Endothelial cell of umbilical vein (primary cell): Measurements from ENCODE around the gene TMEM30B. TPM values are rescaled to one million over a fixed set of nuclear protein-coding genes. Genes with fewer than 3 reads are reported as not detected.

ENCODE experiments used
- BruUV-seq: library from RNA; stranded (reverse); fragments of 400-500 nt; replicated peaks from 2 replicates; lab custom pipeline; 2021; lab: Mats Ljungman, UMichigan
- CTCF ChIA-PET: fragments of 300-600, 350-600 bp; sonication (Branson Sonifier 250); formaldehyde crosslinking; loops from one replicate; lab custom pipeline; 2021; ENCODE audit warnings: antibody characterized with exemption, inconsistent platforms; lab: Charles Lee
- POLR2A ChIA-PET: fragments of 300-600, 350-600 bp; sonication (Branson Sonifier 250); formaldehyde crosslinking; loops from one replicate; lab custom pipeline; 2021; ENCODE audit warnings: antibody characterized with exemption, inconsistent platforms; lab: Charles Lee
- DNase-seq: peaks from one replicate; pipeline ENCODE4 v3.0.0-alpha.2; 2011; ENCODE audit warnings: low read depth, low spot score
- FAIRE-seq: peaks from 2 replicates; lab custom pipeline; 2011; peaks lifted over from hg19 to GRCh38; lab: Jason Lieb, UNC
- H2AFZ ChIP-seq: 2 replicates; pipeline ENCODE4 v1.6.0; 2012; ENCODE audit warnings: low read depth, low read length, control low read depth, inconsistent platforms
- H3K27ac ChIP-seq: 2 replicates; pipeline ENCODE4 v1.5.1; 2011; ENCODE audit warnings: low read depth, mild to moderate bottlenecking, control low read depth, low read length, moderate library complexity; ENCODE audit not compliant: insufficient read depth
- H3K27me3 ChIP-seq, 2 experiments: 2 replicates each; pipeline versions ENCODE4 v1.6.0 to v1.6.1; 2011; ENCODE audit warnings: low read length in 2 of 2, mixed read lengths in 1 of 2; ENCODE audit not compliant: control insufficient read depth in 2 of 2, insufficient read depth in 2 of 2
- H3K36me3 ChIP-seq, 2 experiments: 2 replicates in 1 of 2; 3 replicates in 1 of 2; pipeline ENCODE4 v1.5.1; 2011; ENCODE audit warnings: low read length in 2 of 2, mild to moderate bottlenecking in 1 of 2, moderate library complexity in 1 of 2; ENCODE audit not compliant: control insufficient read depth in 2 of 2, insufficient read depth in 2 of 2; ENCODE audit errors: extremely low read depth in 1 of 2
- H3K4me1 ChIP-seq: 3 replicates; pipeline ENCODE4 v1.5.1; 2011; ENCODE audit warnings: mild to moderate bottlenecking, low read length; ENCODE audit not compliant: control insufficient read depth, insufficient read depth; ENCODE audit errors: extremely low read depth
- H3K4me2 ChIP-seq: 2 replicates; pipeline ENCODE4 v1.6.1; 2011; ENCODE audit warnings: low read length, control low read depth, mixed read lengths; ENCODE audit not compliant: insufficient read depth
- H3K4me3 ChIP-seq, 3 experiments: fragments of 200-600 bp in 1 of 3; sonication (generic), shearing (Covaris generic) in 1 of 3; replicated peaks in 1 of 3; 2 replicates each; pipeline ENCODE4 v1.5.1; 2011 to 2016; ENCODE audit warnings: control low read depth in 3 of 3, low read length in 3 of 3, mild to moderate bottlenecking in 2 of 3, inconsistent platforms in 1 of 3, low read depth in 1 of 3, moderate library complexity in 1 of 3; ENCODE audit not compliant: insufficient read depth in 1 of 3
- H3K79me2 ChIP-seq: 2 replicates; pipeline ENCODE4 v1.6.0; 2012; ENCODE audit warnings: low read length, inconsistent platforms; ENCODE audit not compliant: control insufficient read depth, insufficient read depth
- H3K9ac ChIP-seq: replicated peaks from 2 replicates; pipeline ENCODE3; 2011; ENCODE audit warnings: low read length, control low read depth; ENCODE audit not compliant: insufficient read depth; ENCODE audit errors: extremely low read depth
- H3K9me1 ChIP-seq: replicated peaks from 3 replicates; pipeline ENCODE4 v1.6.0; 2011; ENCODE audit warnings: mild to moderate bottlenecking, low read length; ENCODE audit not compliant: control insufficient read depth, insufficient read depth; ENCODE audit errors: extremely low read depth
- H3K9me3 ChIP-seq: replicated peaks from 2 replicates; pipeline ENCODE4 v1.5.1; 2012; ENCODE audit warnings: low read length, inconsistent platforms; ENCODE audit not compliant: control insufficient read depth, insufficient read depth
- H4K20me1 ChIP-seq: replicated peaks from 2 replicates; pipeline ENCODE3; 2011; ENCODE audit warnings: mild to moderate bottlenecking, low read length; ENCODE audit not compliant: control insufficient read depth, insufficient read depth; ENCODE audit errors: extremely low read depth
- EZH2 ChIP-seq: IDR thresholded peaks from 2 replicates; pipeline ENCODE4 v1.6.1; 2012; ENCODE audit warnings: borderline replicate concordance, low read depth, mild to moderate bottlenecking, moderate library complexity, low read length, inconsistent platforms; ENCODE audit not compliant: severe bottlenecking
- FOS ChIP-seq: IDR thresholded peaks from 2 replicates; pipeline ENCODE4 v1.6.1; 2011; ENCODE audit warnings: mild to moderate bottlenecking, low read length, moderate library complexity, borderline replicate concordance; ENCODE audit not compliant: insufficient read depth
- GATA2 ChIP-seq: IDR thresholded peaks from 2 replicates; pipeline ENCODE4 v1.7.0; 2011; ENCODE audit warnings: low read depth, mild to moderate bottlenecking, moderate library complexity, mixed read lengths, low read length; ENCODE audit not compliant: insufficient read length, insufficient read depth
- JUN ChIP-seq: IDR thresholded peaks from 2 replicates; pipeline ENCODE4 v1.6.1; 2011; ENCODE audit warnings: borderline replicate concordance, low read depth; ENCODE audit not compliant: insufficient read length, insufficient read depth
- MYC ChIP-seq: IDR thresholded peaks from one replicate; pipeline ENCODE4 v1.6.1; 2011; ENCODE audit warnings: mild to moderate bottlenecking, low read depth, low read length
- POLR2A ChIP-seq: IDR thresholded peaks from 2 replicates; pipeline ENCODE4 v1.6.1; 2012; ENCODE audit warnings: low read depth, mild to moderate bottlenecking, control low read depth, low read length
- POLR2AphosphoS5 ChIP-seq: IDR thresholded peaks from 2 replicates; pipeline ENCODE4 v1.6.1; 2012; ENCODE audit warnings: low read depth, mild to moderate bottlenecking, control low read depth, low read length, moderate library complexity; ENCODE audit not compliant: insufficient read depth
- dilution Hi-C: fragments of 300-500 bp; cut with MboI; formaldehyde crosslinking; loops from one replicate; pipeline ENCODE4 v1.15.0; 2019; ENCODE audit warnings: low sequenced_read_pairs; ENCODE audit not compliant: extremely low pct_ligation_motif_present
- intact Hi-C: fragments of 100-400 bp; cut with micrococcal nuclease; formaldehyde crosslinking; loops from one replicate; pipeline ENCODE4 v1.10.0; 2022
- polyA plus RNA-seq, 4 experiments: library from polyadenylated mRNA; depleted of rRNA in 3 of 4; stranded (reverse) in 3 of 4; unstranded in 1 of 4; fragments of >200 nt; gene quantifications; 2 replicates each; pipeline versions ENCODE4 v1.2.1 to v1.2.3, GENCODE V29; 2011 to 2012; ENCODE audit warnings: missing spikeins in 1 of 4
- total RNA-seq: library from RNA; stranded (reverse); gene quantifications from 2 replicates; pipeline ENCODE4 v1.2.3, GENCODE V29; 2021
- TF ChIP-seq, protein P1 (sequence below): IDR thresholded peaks from 2 replicates; pipeline ENCODE4 v1.6.1; 2011; ENCODE audit not compliant: insufficient read depth, insufficient read length
- TF ChIP-seq, protein P2 (sequence below), 2 donors: IDR thresholded peaks; 1 replicate in 1 of 2; 2 replicates in 1 of 2; pipeline ENCODE4 v1.5.1; 2011; ENCODE audit warnings: low read length in 2 of 2, mild to moderate bottlenecking in 2 of 2, moderate library complexity in 2 of 2, control low read depth in 1 of 2, inconsistent platforms in 1 of 2, low read depth in 1 of 2; ENCODE audit not compliant: insufficient read depth in 1 of 2; ENCODE audit errors: extremely low read depth in 1 of 2

TMEM30B gene
- total and polyA plus RNA-seq, 2 donors (not counting 3 experiments of a cell fraction or from before 2014, with no cell fraction given), result 0.32 to 0.35 TPM

DNA sequence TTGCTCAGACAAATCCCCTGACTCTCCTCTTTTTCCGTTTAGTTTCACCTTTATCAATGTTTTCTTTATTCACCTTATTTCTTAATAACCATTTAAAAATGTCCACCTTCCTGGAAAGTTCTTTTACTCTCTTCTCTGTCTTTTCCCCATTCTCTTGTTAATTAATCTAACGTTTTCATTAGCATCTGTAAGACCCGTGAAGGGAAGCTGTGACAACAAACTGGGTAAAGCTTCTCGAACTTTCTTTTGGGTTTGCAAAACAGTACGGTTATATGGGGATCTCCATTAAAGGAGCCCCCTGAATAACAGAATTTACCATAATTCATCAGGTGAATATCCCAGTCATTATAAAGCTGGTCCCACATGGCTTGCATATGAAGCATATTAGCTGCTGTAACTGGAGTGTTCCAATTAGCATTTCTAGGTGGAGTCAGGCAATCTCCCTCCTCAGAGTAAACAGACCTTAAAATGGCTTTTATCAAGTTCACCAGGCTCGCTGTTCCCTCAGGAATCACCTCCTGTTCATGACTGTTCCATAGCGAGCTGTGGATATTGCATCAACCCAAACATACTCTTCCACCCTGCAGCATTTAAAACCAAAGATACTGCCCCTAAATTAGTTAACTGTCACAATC lies 42.4 kb downstream of the TMEM30B start:
- DNase-seq (no peak), FAIRE-seq (no peak)
- no peak for TF ChIP-seq EZH2
- TF ChIP-seq MYC, result no peak
- no peak for TF ChIP-seq GATA2
- TF ChIP-seq JUN, result no peak
- TF ChIP-seq, protein P1, sequence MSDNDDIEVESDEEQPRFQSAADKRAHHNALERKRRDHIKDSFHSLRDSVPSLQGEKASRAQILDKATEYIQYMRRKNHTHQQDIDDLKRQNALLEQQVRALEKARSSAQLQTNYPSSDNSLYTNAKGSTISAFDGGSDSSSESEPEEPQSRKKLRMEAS, result no peak
- TF ChIP-seq POLR2A, result no peak
- H3K4me2 ChIP-seq, result no peak overlapping the region
- POLR2A ChIA-PET, result no interaction called here
- no peak overlapping the region for H2AFZ ChIP-seq
- no peaks in the 10 kb centered on the region for H4K20me1 ChIP-seq
- no peak overlapping the region for H3K27ac ChIP-seq
- no peak overlapping the region for H3K4me3 ChIP-seq
- H3K79me2 ChIP-seq, result no peaks in the 10 kb centered on the region
- no peak overlapping the region for H3K9ac ChIP-seq
- no TSS peak for BruUV-seq
- CTCF ChIA-PET, result interaction anchor here (1.0 to 1.4 kb wide), 2 partner anchors 13 to 14 kb away, joined by 3 to 4 read pairs; no protein-coding TSS in a partner anchor
- intact Hi-C loops (no loop called here), dilution Hi-C loops (no loop called here)
- no peaks in the 10 kb centered on the region for H3K4me1 ChIP-seq
- H3K9me3 ChIP-seq, result no peaks in the 10 kb centered on the region
- H3K27me3 ChIP-seq, result no peaks in the 10 kb centered on the region
- H3K9me1 ChIP-seq, result no peaks in the 10 kb centered on the region
- H3K36me3 ChIP-seq, result no peaks in the 10 kb centered on the region

DNA sequence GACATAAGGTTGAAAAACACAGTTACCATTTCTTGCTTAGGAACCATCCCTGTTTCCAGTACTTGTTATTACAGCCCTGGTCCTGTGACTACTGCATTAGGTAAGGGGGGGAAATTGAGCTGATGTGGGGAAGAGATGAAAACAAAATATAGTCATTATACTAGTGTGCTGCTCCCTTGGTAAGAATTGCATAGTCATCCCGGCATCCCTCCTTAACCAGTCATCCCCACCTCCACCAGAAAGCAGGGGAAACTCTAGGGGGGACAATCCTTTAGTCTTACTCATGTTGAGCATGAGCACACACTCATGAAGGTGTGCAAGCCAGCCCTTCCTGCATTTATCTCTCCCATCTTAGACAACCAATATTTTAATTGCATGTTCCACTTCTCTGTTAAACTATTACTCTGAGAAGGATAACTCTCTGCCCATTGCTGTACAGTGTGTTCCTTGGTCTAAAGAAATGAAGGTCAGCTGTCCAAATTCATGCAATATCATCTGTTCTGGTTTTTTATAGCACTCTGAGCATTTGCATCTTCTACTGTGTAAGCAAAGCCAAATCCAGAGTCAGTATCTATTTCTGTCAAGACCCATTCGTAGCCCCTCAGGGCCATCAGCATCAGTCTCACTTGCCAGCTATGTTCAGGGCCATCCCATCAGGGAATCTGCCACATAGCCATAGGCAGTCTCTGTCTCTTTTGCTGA lies 46.8 kb downstream of the TMEM30B start:
- Histone ChIP-seq H3K9ac (no peak overlapping the region), H3K9me1 (no peaks in the 10 kb centered on the region), H3K27me3 (peaks cover 0 to 1% of the 10 kb centered on the region in 2 experiments), H3K4me2 (no peak overlapping the region), H3K36me3 (no peaks in the 10 kb centered on the region), H4K20me1 (no peaks in the 10 kb centered on the region), H3K27ac (no peak overlapping the region), H3K9me3 (no peaks in the 10 kb centered on the region), H2AFZ (no peak overlapping the region), H3K79me2 (no peaks in the 10 kb centered on the region), H3K4me1 (no peaks in the 10 kb centered on the region), H3K4me3 (no peak overlapping the region)
- ChIA-PET CTCF (no interaction called here), POLR2A (no interaction called here)
- intact Hi-C loops, result no loop called here
- DNase-seq (no peak), FAIRE-seq (no peak)
- dilution Hi-C loops, result no loop called here
- BruUV-seq, result no TSS peak
- TF ChIP-seq, protein P1, result no peak
- TF ChIP-seq GATA2, result no peak
- TF ChIP-seq MYC, result no peak
- no peak for TF ChIP-seq FOS
- TF ChIP-seq POLR2A, result no peak
- TF ChIP-seq JUN, result no peak
- TF ChIP-seq POLR2AphosphoS5, result no peak
- TF ChIP-seq EZH2, result no peak
- TF ChIP-seq, protein P2, sequence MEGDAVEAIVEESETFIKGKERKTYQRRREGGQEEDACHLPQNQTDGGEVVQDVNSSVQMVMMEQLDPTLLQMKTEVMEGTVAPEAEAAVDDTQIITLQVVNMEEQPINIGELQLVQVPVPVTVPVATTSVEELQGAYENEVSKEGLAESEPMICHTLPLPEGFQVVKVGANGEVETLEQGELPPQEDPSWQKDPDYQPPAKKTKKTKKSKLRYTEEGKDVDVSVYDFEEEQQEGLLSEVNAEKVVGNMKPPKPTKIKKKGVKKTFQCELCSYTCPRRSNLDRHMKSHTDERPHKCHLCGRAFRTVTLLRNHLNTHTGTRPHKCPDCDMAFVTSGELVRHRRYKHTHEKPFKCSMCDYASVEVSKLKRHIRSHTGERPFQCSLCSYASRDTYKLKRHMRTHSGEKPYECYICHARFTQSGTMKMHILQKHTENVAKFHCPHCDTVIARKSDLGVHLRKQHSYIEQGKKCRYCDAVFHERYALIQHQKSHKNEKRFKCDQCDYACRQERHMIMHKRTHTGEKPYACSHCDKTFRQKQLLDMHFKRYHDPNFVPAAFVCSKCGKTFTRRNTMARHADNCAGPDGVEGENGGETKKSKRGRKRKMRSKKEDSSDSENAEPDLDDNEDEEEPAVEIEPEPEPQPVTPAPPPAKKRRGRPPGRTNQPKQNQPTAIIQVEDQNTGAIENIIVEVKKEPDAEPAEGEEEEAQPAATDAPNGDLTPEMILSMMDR (IDR thresholded peaks at IDR 0.05; ENCODE audit: extremely low read depth in 1 of 2, insufficient read depth in 1 of 2, low read depth in 1 of 2, low read length in 2 of 2), result no peak
